IPS-18a (cell line): ENCODE measurements around the gene MYOZ3.
A peak's percentile ranks its signal among the peaks of the same experiment; 100 is the strongest.

Source experiments
- H3K27ac ChIP-seq: one replicate; pipeline ENCODE4 v1.5.1; 2013; ENCODE audit warnings: low read length
- H3K27me3 ChIP-seq: one replicate; pipeline ENCODE4 v1.6.1; 2013; ENCODE audit warnings: mild to moderate bottlenecking, low read length; ENCODE audit not compliant: control insufficient read depth, insufficient read depth
- H3K36me3 ChIP-seq: one replicate; pipeline ENCODE4 v1.6.1; 2013; ENCODE audit warnings: low read depth, low read length; ENCODE audit not compliant: control insufficient read depth
- H3K4me1 ChIP-seq: one replicate; pipeline ENCODE4 v1.6.1; 2013; ENCODE audit warnings: low read depth, low read length; ENCODE audit not compliant: control insufficient read depth
- H3K4me3 ChIP-seq: one replicate; pipeline ENCODE4 v1.5.1; 2013; ENCODE audit warnings: low read length
- H3K9ac ChIP-seq: one replicate; pipeline ENCODE4 v1.6.1; 2013; ENCODE audit warnings: mild to moderate bottlenecking, low read length, moderate library complexity
- H3K9me3 ChIP-seq: one replicate; pipeline ENCODE4 v1.6.1; 2013; ENCODE audit warnings: low read depth, low read length; ENCODE audit not compliant: control insufficient read depth

Gene MYOZ3

DNA sequence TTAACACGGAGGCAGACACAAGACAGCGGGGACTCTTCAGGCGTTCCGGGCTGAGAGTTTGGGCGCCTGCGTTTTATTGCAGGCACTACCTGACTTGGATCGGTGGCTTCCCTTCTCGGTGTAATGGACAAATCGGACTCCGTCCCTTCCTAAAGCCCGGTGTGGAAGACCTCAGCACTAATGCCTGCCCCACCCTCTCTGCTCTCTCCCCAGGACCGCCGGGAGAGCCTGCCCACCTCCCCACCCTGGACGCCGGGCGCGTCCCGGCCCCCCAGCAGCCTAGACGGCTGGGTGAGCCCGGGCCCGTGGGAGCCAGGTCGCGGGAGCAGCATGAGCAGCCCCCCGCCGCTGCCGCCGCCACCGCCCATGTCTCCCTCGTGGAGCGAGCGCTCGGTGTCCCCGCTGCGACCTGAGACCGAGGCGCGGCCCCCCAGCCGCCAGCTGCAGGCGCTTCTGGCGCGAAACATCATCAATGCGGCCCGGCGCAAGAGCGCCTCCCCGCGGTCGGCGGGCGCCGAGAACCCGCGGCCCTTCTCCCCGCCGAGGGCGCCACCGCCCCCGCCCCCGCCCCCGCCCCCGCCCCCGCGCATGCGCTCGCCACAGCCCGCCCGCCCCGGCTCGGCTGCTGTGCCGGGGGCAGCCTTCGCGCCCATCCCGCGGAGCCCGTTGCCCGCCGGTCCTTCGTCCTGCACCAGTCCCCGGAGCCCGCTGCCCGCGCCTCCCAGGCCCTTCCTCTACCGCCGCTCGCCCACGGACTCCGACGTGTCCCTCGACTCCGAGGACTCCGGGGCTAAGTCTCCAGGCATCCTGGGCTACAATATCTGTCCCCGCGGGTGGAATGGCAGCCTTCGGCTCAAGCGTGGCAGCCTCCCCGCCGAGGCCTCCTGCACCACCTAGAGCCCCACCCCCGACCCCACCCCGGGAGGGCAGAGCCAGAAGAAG, 4.6 kb upstream of the MYOZ3 start:
- Histone ChIP-seq H3K4me3 (peak overlapping the region; percentile 68), H3K27ac (no peak overlapping the region), H3K36me3 (no peaks in the 10 kb centered on the region), H3K9ac (peak overlapping the region; percentile 78), H3K4me1 (peaks cover 3% of the 10 kb centered on the region), H3K27me3 (peaks cover 4% of the 10 kb centered on the region), H3K9me3 (no peaks in the 10 kb centered on the region)

GRCh38 chr5:150658121-150658520, 2.9 kb upstream of the MYOZ3 start:
- no peaks in the 10 kb centered on the region for H3K36me3 ChIP-seq

DNA sequence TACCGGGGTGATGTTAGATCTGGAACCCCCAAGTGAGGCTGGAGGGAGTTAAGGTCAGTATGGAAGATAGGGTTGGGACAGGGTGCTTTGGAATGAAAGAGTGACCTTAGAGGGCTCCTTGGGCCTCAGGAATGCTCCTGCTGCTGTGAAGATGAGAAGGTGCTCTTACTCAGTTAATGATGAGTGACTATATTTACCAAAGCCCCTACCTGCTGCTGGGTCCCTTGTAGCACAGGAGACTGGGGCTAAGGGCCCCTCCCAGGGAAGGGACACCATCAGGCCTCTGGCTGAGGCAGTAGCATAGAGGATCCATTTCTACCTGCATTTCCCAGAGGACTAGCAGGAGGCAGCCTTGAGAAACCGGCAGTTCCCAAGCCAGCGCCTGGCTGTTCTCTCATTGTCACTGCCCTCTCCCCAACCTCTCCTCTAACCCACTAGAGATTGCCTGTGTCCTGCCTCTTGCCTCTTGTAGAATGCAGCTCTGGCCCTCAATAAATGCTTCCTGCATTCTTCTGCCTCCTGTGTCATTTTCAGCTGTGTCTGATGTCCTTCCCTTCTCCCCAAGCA, 2.3 kb upstream of the MYOZ3 start:
- Histone ChIP-seq H3K9ac (no peak overlapping the region), H3K9me3 (no peaks in the 10 kb centered on the region), H3K27me3 (peaks cover 4% of the 10 kb centered on the region), H3K27ac (no peak overlapping the region), H3K4me3 (no peak overlapping the region), H3K4me1 (no peaks in the 10 kb centered on the region), H3K36me3 (no peaks in the 10 kb centered on the region)

More at GRCh38 chr5:150658121-150658520, 2.9 kb upstream of the MYOZ3 start:
- no peaks in the 10 kb centered on the region for H3K4me1 ChIP-seq
- no peak overlapping the region for H3K9ac ChIP-seq
- H3K27me3 ChIP-seq = peaks cover 4% of the 10 kb centered on the region
- H3K4me3 ChIP-seq = no peak overlapping the region
- no peaks in the 10 kb centered on the region for H3K9me3 ChIP-seq
- no peak overlapping the region for H3K27ac ChIP-seq

GRCh38 chr5:150659360-150660107, 1.5 kb upstream of the MYOZ3 start:
- no peaks in the 10 kb centered on the region for H3K4me1 ChIP-seq

GRCh38 chr5:150660108-150660831, 781 bp upstream of the MYOZ3 start:
- H3K27ac ChIP-seq = no peak overlapping the region
- no peaks in the 10 kb centered on the region for H3K4me1 ChIP-seq
- no peaks in the 10 kb centered on the region for H3K9me3 ChIP-seq
- no peak overlapping the region for H3K9ac ChIP-seq
- H3K4me3 ChIP-seq = no peak overlapping the region
- H3K36me3 ChIP-seq = no peaks in the 10 kb centered on the region
- H3K27me3 ChIP-seq = peaks cover 4% of the 10 kb centered on the region

More at GRCh38 chr5:150659360-150660107, 1.5 kb upstream of the MYOZ3 start:
- no peak overlapping the region for H3K4me3 ChIP-seq
- H3K27me3 ChIP-seq = peaks cover 4% of the 10 kb centered on the region
- no peaks in the 10 kb centered on the region for H3K9me3 ChIP-seq
- H3K9ac ChIP-seq = no peak overlapping the region
- no peaks in the 10 kb centered on the region for H3K36me3 ChIP-seq
- no peak overlapping the region for H3K27ac ChIP-seq

DNA sequence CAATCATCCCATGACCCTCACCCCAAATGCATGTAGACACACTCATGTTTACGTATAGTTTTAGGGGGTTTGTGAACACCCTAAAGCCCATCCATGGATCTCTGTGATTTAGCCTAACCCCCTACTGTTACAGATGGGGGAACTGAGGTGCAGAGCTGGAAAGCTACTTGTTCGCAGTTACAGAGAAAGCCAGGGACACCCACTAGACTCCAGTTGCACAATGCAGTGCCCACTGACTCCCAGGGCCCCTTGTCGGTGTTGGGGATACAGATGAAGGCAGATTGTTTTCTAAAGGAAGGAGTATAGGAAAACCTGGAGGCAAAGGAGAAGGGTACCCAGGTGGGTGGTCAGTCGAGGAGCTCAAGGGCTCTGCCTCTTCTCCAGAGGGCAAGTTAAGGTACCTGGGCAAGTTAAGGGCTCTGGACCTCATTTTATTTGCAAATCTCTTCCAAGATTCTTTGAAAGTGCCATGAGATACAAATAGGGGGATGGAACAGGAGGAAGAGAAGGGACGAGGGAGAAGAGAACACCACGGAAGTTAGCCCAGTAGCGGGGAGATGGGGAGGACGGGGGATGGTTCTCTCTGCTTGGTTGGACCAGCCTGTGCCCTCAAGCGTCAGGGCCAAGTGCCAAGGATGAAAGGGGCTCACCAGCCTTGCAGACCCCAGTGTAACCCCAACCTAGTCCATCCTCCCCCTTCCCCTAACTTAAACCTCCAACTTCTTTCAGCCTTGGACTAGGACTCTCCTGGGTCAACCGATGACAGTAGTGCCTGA, 958 bp downstream of the MYOZ3 start:
- no peak overlapping the region for H3K9ac ChIP-seq
- H3K9me3 ChIP-seq = no peaks in the 10 kb centered on the region
- H3K4me3 ChIP-seq = no peak overlapping the region
- no peak overlapping the region for H3K27ac ChIP-seq
- H3K27me3 ChIP-seq = peaks cover 4% of the 10 kb centered on the region
- H3K4me1 ChIP-seq = no peaks in the 10 kb centered on the region
- no peaks in the 10 kb centered on the region for H3K36me3 ChIP-seq

DNA sequence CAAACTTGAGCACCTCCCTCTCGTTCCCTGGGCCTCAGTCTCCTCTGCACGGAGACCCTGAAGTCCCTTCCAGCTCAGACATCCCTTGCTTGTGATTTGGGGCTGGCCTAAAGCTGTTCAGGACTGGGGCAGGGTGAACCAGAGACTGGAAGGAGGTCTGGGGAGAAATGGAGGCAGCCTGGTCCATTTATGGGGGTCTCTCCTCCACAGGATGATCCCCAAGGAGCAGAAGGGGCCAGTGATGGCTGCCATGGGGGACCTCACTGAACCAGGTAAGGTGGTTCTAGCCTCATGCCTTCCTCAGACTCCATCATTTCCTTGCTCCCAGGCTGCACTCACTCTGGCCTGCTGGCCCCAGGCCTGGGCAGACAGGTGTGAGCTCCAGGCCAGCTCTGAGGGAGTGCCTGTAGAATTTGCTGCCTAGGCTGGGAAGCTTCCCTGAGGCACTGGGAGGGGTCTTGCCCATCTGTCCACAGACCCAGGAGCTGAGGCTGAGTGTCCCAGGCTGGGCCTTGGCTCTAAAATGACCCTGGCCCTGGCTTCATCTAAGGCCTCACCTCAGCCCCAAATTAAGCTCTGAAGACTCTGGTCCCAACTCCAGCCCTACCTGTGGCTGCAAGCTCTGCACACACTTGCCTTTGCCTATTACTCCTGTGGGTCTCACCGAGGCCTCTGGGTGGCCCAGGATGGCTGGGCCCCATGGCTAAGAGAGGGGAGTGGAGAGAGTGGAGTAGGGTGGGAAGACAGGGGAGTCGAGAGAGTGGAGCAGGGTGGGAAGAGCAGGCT, 1.9 kb downstream of the MYOZ3 start:
- Histone ChIP-seq H3K27me3 (no peaks in the 10 kb centered on the region), H3K4me3 (no peak overlapping the region), H3K9ac (no peak overlapping the region), H3K4me1 (no peaks in the 10 kb centered on the region), H3K36me3 (no peaks in the 10 kb centered on the region), H3K9me3 (no peaks in the 10 kb centered on the region), H3K27ac (no peak overlapping the region)

DNA sequence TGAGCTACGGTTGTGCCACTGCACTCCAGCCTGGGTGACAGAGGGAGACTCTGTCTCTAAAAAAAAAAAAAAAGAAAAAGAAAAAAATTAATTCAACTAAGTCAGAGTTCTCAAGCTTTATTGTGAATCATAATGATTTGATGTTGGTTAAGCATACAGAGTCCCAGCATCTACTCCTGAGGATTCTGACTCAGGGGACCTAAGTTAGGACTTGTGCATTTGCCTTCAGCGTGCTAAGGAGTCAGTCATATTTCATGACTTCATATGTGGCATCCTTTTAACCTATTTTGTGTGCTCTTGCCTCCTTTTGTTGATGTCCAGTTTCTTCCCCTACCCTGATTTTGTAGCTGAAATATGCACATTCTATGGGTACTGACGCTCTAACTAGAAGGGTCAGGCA, 2.9 kb downstream of the MYOZ3 start:
- Histone ChIP-seq H3K27ac (no peak overlapping the region), H3K27me3 (no peaks in the 10 kb centered on the region), H3K9ac (no peak overlapping the region), H3K36me3 (no peaks in the 10 kb centered on the region), H3K9me3 (no peaks in the 10 kb centered on the region), H3K4me1 (no peaks in the 10 kb centered on the region), H3K4me3 (no peak overlapping the region)

GRCh38 chr5:150665044-150665443, 4.0 kb downstream of the MYOZ3 start:
- Histone ChIP-seq H3K4me1 (peaks cover 2% of the 10 kb centered on the region), H3K27me3 (no peaks in the 10 kb centered on the region), H3K27ac (no peak overlapping the region), H3K9ac (no peak overlapping the region), H3K9me3 (no peaks in the 10 kb centered on the region), H3K36me3 (no peaks in the 10 kb centered on the region), H3K4me3 (no peak overlapping the region)

DNA sequence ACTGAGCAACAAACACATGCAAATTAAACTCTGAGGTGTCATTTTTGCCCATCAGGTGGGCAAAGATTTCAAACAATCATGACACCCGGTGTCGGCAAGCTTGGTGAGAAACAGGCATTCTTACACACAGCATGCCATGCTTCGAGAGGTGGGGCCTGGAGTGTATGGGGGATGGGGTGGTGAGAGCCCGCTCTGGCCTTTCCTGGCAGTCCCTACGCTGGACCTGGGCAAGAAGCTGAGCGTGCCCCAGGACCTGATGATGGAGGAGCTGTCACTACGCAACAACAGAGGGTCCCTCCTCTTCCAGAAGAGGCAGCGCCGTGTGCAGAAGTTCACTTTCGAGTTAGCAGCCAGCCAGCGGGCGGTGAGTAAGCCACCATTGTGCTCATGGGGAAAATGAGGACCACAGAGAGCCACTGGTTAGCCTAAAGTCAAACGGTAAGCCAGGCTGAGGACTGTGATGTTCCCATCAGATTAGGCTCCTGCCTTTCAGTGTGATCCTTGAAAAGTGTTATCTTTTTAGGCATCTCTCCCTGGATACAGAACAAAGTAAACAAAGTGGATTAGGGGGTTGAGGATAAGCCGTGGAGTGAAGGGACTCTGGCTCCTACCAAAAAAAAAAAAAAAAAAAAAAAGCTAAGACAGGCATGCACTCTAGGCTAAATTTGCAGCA, 9.4 kb downstream of the MYOZ3 start:
- Histone ChIP-seq H3K27ac (peak overlapping the region; percentile 62), H3K4me1 (peaks cover 15% of the 10 kb centered on the region), H3K27me3 (peaks cover 13% of the 10 kb centered on the region), H3K9me3 (no peaks in the 10 kb centered on the region), H3K4me3 (peak overlapping the region; percentile 90), H3K36me3 (no peaks in the 10 kb centered on the region), H3K9ac (peak overlapping the region; percentile 95)
